H1 (cell line): ENCODE results near the gene BGLAP. TPM values are rescaled to one million over a fixed set of nuclear protein-coding genes. Genes with fewer than 3 reads are reported as not detected.

ENCODE experiments used
- CTCF ChIA-PET: fragments of 300-600 bp; sonication (Branson Sonifier 250); formaldehyde crosslinking; loops from one replicate; lab custom pipeline; 2021; ENCODE audit not compliant: partially characterized antibody; lab: Charles Lee
- POLR2A ChIA-PET: fragments of 300-600 bp; sonication (Branson Sonifier 250); formaldehyde crosslinking; loops from one replicate; lab custom pipeline; 2021; ENCODE audit warnings: inconsistent platforms; ENCODE audit not compliant: partially characterized antibody; lab: Charles Lee
- DNase-seq, 2 experiments: peaks; one replicate each; pipeline versions ENCODE4 v3.0.0 to v3.0.0-alpha.2; 2010 to 2022; ENCODE audit warnings: low spot score in 2 of 2, low read depth in 1 of 2, mixed read lengths in 1 of 2
- FAIRE-seq: peaks from 2 replicates; lab custom pipeline; 2011; peaks lifted over from hg19 to GRCh38; lab: Jason Lieb, UNC
- H2AFZ ChIP-seq: 2 replicates; pipeline ENCODE4 v1.8.1; 2012; ENCODE audit warnings: low read length, inconsistent platforms
- H2AK5ac ChIP-seq: 2 replicates; pipeline ENCODE4 v1.6.1; 2013; ENCODE audit warnings: low read depth, low read length
- H2BK120ac ChIP-seq: replicated peaks from 2 replicates; pipeline ENCODE3; 2013; ENCODE audit warnings: low read depth, low read length, inconsistent platforms
- H2BK12ac ChIP-seq: 2 replicates; pipeline ENCODE4 v1.6.1; 2013; ENCODE audit warnings: low read depth, low read length
- H2BK15ac ChIP-seq: 2 replicates; pipeline ENCODE4 v1.6.1; 2013; ENCODE audit warnings: low read length
- H2BK20ac ChIP-seq: 2 replicates; pipeline ENCODE4 v1.6.1; 2013; ENCODE audit warnings: low read length
- H2BK5ac ChIP-seq: 2 replicates; pipeline ENCODE4 v1.6.1; 2013; ENCODE audit warnings: low read depth, low read length
- H3K14ac ChIP-seq: 2 replicates; pipeline ENCODE4 v1.6.1; 2013; ENCODE audit warnings: inconsistent platforms; ENCODE audit not compliant: insufficient read length
- H3K18ac ChIP-seq: 2 replicates; pipeline ENCODE4 v1.6.1; 2013; ENCODE audit warnings: low read length; ENCODE audit errors: extremely low read depth
- H3K23ac ChIP-seq: 2 replicates; pipeline ENCODE4 v1.6.1; 2013; ENCODE audit warnings: inconsistent platforms; ENCODE audit not compliant: insufficient read length
- H3K23me2 ChIP-seq: 2 replicates; pipeline ENCODE4 v1.6.1; 2013; ENCODE audit warnings: low read depth, low read length
- H3K27ac ChIP-seq: 2 replicates; pipeline ENCODE4 v1.6.1; 2011; ENCODE audit warnings: low read depth, low read length, inconsistent platforms
- H3K27me3 ChIP-seq, 4 experiments: replicated peaks in 1 of 4; 1 replicate in 1 of 4; 2 replicates in 3 of 4; pipeline versions ENCODE4 v1.6.1 to v1.8.1; 2011 to 2013; ENCODE audit warnings: low read length in 3 of 4, mild to moderate bottlenecking in 3 of 4, inconsistent platforms in 2 of 4, mixed read lengths in 2 of 4, moderate library complexity in 1 of 4; ENCODE audit not compliant: control insufficient read depth in 3 of 4, insufficient read depth in 3 of 4; ENCODE audit errors: extremely low read depth in 1 of 4
- H3K36me3 ChIP-seq, 4 experiments: 2 replicates each; pipeline versions ENCODE4 v1.6.1 to v1.8.1; 2011 to 2013; ENCODE audit warnings: mild to moderate bottlenecking in 4 of 4, low read length in 3 of 4, moderate library complexity in 2 of 4, control low read depth in 1 of 4, inconsistent platforms in 1 of 4; ENCODE audit not compliant: insufficient read depth in 4 of 4, control insufficient read depth in 2 of 4
- H3K4ac ChIP-seq: replicated peaks from 2 replicates; pipeline ENCODE3; 2013; ENCODE audit warnings: low read length, low read depth, mixed read lengths, inconsistent platforms; ENCODE audit not compliant: insufficient read length
- H3K4me1 ChIP-seq, 4 experiments: replicated peaks in 1 of 4; 1 replicate in 1 of 4; 2 replicates in 3 of 4; pipeline versions ENCODE4 v1.6.1 to v1.8.1; 2011 to 2013; ENCODE audit warnings: low read length in 3 of 4, inconsistent platforms in 2 of 4, mixed read lengths in 1 of 4; ENCODE audit not compliant: insufficient read depth in 4 of 4, control insufficient read depth in 3 of 4
- H3K4me2 ChIP-seq, 2 experiments: 2 replicates each; pipeline versions ENCODE4 v1.6.1 to v1.8.1; 2011 to 2013; ENCODE audit warnings: low read depth in 2 of 2, low read length in 2 of 2, control low read depth in 1 of 2, inconsistent platforms in 1 of 2, mild to moderate bottlenecking in 1 of 2; ENCODE audit not compliant: insufficient read depth in 1 of 2
- H3K4me3 ChIP-seq, 4 experiments: fragments of 200-600, 300-600 bp in 1 of 4; sonication (generic), shearing (Covaris generic), sonication (Bioruptor Twin) in 1 of 4; 2 replicates each; pipeline versions ENCODE4 v1.5.1 to v1.8.1; 2011 to 2016; ENCODE audit warnings: low read length in 4 of 4, low read depth in 3 of 4, control low read depth in 2 of 4, inconsistent platforms in 2 of 4, mild to moderate bottlenecking in 2 of 4, mixed read lengths in 1 of 4, moderate library complexity in 1 of 4; ENCODE audit not compliant: insufficient read depth in 2 of 4; ENCODE audit errors: extremely low read depth in 1 of 4
- H3K56ac ChIP-seq: replicated peaks from 2 replicates; pipeline ENCODE3; 2013; ENCODE audit warnings: low read depth, mild to moderate bottlenecking, mixed read lengths, low read length, inconsistent platforms; ENCODE audit not compliant: insufficient read length
- H3K79me1 ChIP-seq: 2 replicates; pipeline ENCODE4 v1.6.1; 2013; ENCODE audit warnings: low read depth, low read length, control low read depth
- H3K79me2 ChIP-seq, 2 experiments: 2 replicates each; pipeline versions ENCODE4 v1.6.1 to v1.8.1; 2012 to 2013; ENCODE audit warnings: low read length in 2 of 2, mild to moderate bottlenecking in 2 of 2, inconsistent platforms in 1 of 2; ENCODE audit not compliant: insufficient read depth in 2 of 2, control insufficient read depth in 1 of 2
- H3K9ac ChIP-seq, 4 experiments: replicated peaks in 1 of 4; 1 replicate in 1 of 4; 2 replicates in 3 of 4; pipeline versions ENCODE4 v1.6.1 to v1.8.1; 2011 to 2013; ENCODE audit warnings: low read depth in 3 of 4, low read length in 3 of 4, control low read depth in 2 of 4, mild to moderate bottlenecking in 2 of 4, moderate library complexity in 2 of 4, inconsistent platforms in 1 of 4; ENCODE audit errors: extremely low read depth in 1 of 4
- H3K9me3 ChIP-seq, 2 experiments: 2 replicates each; pipeline versions ENCODE4 v1.6.1 to v1.8.1; 2012 to 2013; ENCODE audit warnings: mild to moderate bottlenecking in 2 of 2, moderate library complexity in 2 of 2, control low read depth in 1 of 2, inconsistent platforms in 1 of 2, low read depth in 1 of 2, low read length in 1 of 2, mixed read lengths in 1 of 2; ENCODE audit not compliant: insufficient read depth in 2 of 2
- H4K20me1 ChIP-seq, 2 experiments: replicated peaks in 1 of 2; 2 replicates each; pipeline versions ENCODE3 to v1.8.1; 2011 to 2013; ENCODE audit warnings: inconsistent platforms in 2 of 2, low read length in 2 of 2, mild to moderate bottlenecking in 1 of 2; ENCODE audit not compliant: insufficient read depth in 2 of 2, control insufficient read depth in 1 of 2
- H4K5ac ChIP-seq: 2 replicates; pipeline ENCODE4 v1.6.1; 2013; ENCODE audit warnings: low read length, low read depth, mixed read lengths, inconsistent platforms; ENCODE audit not compliant: insufficient read length
- H4K8ac ChIP-seq: 2 replicates; pipeline ENCODE4 v1.8.0; 2013; ENCODE audit warnings: mild to moderate bottlenecking, moderate library complexity, low read length, inconsistent platforms; ENCODE audit not compliant: insufficient read depth; ENCODE audit errors: extremely low read depth
- H4K91ac ChIP-seq: replicated peaks from 2 replicates; pipeline ENCODE3; 2013; ENCODE audit warnings: low read length, mixed read lengths, inconsistent platforms; ENCODE audit not compliant: insufficient read length
- JUND ChIP-seq: IDR thresholded peaks from 2 replicates; pipeline ENCODE4 v1.6.1; 2011; ENCODE audit warnings: mild to moderate bottlenecking, improper control_type of control experiment, low read length
- RNF2 ChIP-seq: fragments of 200-900, 300-1000 bp; sonication (generic); IDR thresholded peaks from 2 replicates; pipeline ENCODE4 v1.7.1; 2016; ENCODE audit warnings: borderline replicate concordance, low read depth, mild to moderate bottlenecking, antibody characterized with exemption, low read length; ENCODE audit not compliant: poor library complexity, severe bottlenecking; ENCODE audit errors: missing control alignments
- WGBS, 2 experiments: shearing (Covaris generic) in 1 of 2; methylation state at CpG; one replicate each; pipeline versions ENCODE4 v1.1.6 to v1.1.7; 2013 to 2015; ENCODE audit warnings: low lambda C conversion rate in 2 of 2, mixed read lengths in 2 of 2, inconsistent platforms in 1 of 2, low coverage in 1 of 2, missing lambda C conversion rate in 1 of 2; ENCODE audit not compliant: insufficient replicate concordance in 2 of 2, insufficient coverage in 1 of 2, insufficient read length in 1 of 2; ENCODE audit errors: extremely low coverage in 1 of 2, missing lambda C conversion rate in 1 of 2; 5-methylcytosine and 5-hydroxymethylcytosine counted together
- polyA plus RNA-seq, 7 experiments: library from polyadenylated mRNA; depleted of rRNA in 3 of 7; stranded (reverse) in 5 of 7; unstranded in 2 of 7; fragments of >200 nt in 5 of 7; fragments of 200-250 nt in 2 of 7; gene quantifications; 1 replicate in 5 of 7; 2 replicates in 1 of 7; 4 replicates in 1 of 7; pipeline versions ENCODE4 v1.2.1 to v1.2.3, GENCODE V29; 2011 to 2013; ENCODE audit warnings: missing spikeins in 2 of 7, mixed read lengths in 2 of 7
- total RNA-seq: library from RNA; stranded (reverse); fragmentation: NEBNext Ultra II Directional; extraction: Animal tissue kit (Norgen Biotek cat#: 25700); gene quantifications from 2 replicates; pipeline ENCODE4 v1.2.1, GENCODE V29; 2021

Gene BGLAP
- total and polyA plus RNA-seq, 2 of the 8 experiments (the other 6 are each of a cell fraction or from before 2014, with no cell fraction given) = 1.2 to 1.5 TPM

GRCh38 chr1:156244126-156244525 lies 2.1 kb downstream of the BGLAP start:
- Histone ChIP-seq H4K91ac (no peak overlapping the region), H3K36me3 (peaks cover 0 to 10% (median 9%) of the 10 kb centered on the region in 4 experiments; a peak in 6 of 8 replicates), H3K4me1 (peaks cover 0 to 16% (median 9%) of the 10 kb centered on the region in 4 experiments), H4K8ac (no peak overlapping the region), H2BK5ac (no peak overlapping the region), H2BK120ac (no peak overlapping the region), H3K27ac (no peak overlapping the region), H3K4me2 (no peak overlapping the region), H2BK15ac (no peak overlapping the region), H2AK5ac (no peak overlapping the region), H3K56ac (no peak overlapping the region), H2BK12ac (no peak overlapping the region), H3K4ac (no peak overlapping the region), H4K5ac (no peak overlapping the region), H3K23me2 (no peaks in the 10 kb centered on the region), H3K79me2 (no peaks in the 10 kb centered on the region), H4K20me1 (peaks cover 2 to 11% of the 10 kb centered on the region in 2 experiments), H3K27me3 (no peaks in the 10 kb centered on the region), H3K9me3 (no peaks in the 10 kb centered on the region), H3K4me3 (no peak overlapping the region), H3K18ac (no peak overlapping the region), H3K9ac (no peak overlapping the region), H2BK20ac (no peak overlapping the region; the same call in 1 of the 2 replicates), H3K14ac (no peak overlapping the region), H3K23ac (no peak overlapping the region), H2AFZ (no peak overlapping the region), H3K79me1 (0 out of 2 replicates have a peak, but pooled peaks cover 2% of the 10 kb centered on the region)
- ChIA-PET CTCF (interaction anchor here (1.2 to 47.2 kb wide), 4 partner anchors 12 to 153 kb away, joined by 4 to 1265 read pairs (median 10); partner anchors contain the start of gene SEMA4A), POLR2A (interaction anchor here (1.0 to 11.8 kb wide), 6 partner anchors 10 to 103 kb away, joined by 3 to 102 read pairs (median 20); partner anchors contain the start of genes PMF1, SMG5 and TMEM79)
- 100% methylated on average over 2 of the region's 2 CpGs; no CpG with 5 or more reads in 1 of the 2 experiments for WGBS, 2 experiments
- DNase-seq (no peak), FAIRE-seq (no peak)
- no peak for TF ChIP-seq JUND
- TF ChIP-seq RNF2 = no peak
